Effector memory CD4-positive, alpha-beta T cell (primary cell): Measurements from ENCODE around the gene PTPRF.

Source experiments
- DNase-seq, 3 donors: peaks; one replicate each; pipeline ENCODE4 v3.0.0-alpha.2; 2020
- H3K27ac ChIP-seq: 2 replicates; pipeline ENCODE4 v1.7.0; 2013; ENCODE audit warnings: mild to moderate bottlenecking, low read length, moderate library complexity; ENCODE audit not compliant: insufficient read depth, poor library complexity, severe bottlenecking
- H3K27me3 ChIP-seq: replicated peaks from 2 replicates; pipeline ENCODE4 v1.7.0; 2013; ENCODE audit warnings: mild to moderate bottlenecking, low read length; ENCODE audit not compliant: insufficient read depth, control insufficient read depth, poor library complexity, severe bottlenecking
- H3K36me3 ChIP-seq: 2 replicates; pipeline ENCODE4 v1.7.0; 2013; ENCODE audit warnings: mild to moderate bottlenecking, low read length, moderate library complexity; ENCODE audit not compliant: control insufficient read depth, insufficient read depth
- H3K4me1 ChIP-seq: 2 replicates; pipeline ENCODE4 v1.7.0; 2013; ENCODE audit warnings: low read length, mild to moderate bottlenecking; ENCODE audit not compliant: control insufficient read depth, insufficient read depth, poor library complexity, severe bottlenecking
- H3K4me3 ChIP-seq: 2 replicates; pipeline ENCODE4 v1.7.0; 2013; ENCODE audit warnings: low read length, low read depth, mild to moderate bottlenecking; ENCODE audit not compliant: insufficient read depth, poor library complexity, severe bottlenecking
- H3K9me3 ChIP-seq: 2 replicates; pipeline ENCODE4 v1.7.0; 2013; ENCODE audit warnings: mild to moderate bottlenecking, low read length, moderate library complexity; ENCODE audit not compliant: control insufficient read depth

PTPRF gene

GRCh38 chr1:43587594-43587993 is 56.9 kb downstream of the PTPRF start:
- Histone ChIP-seq H3K27me3 (no peaks in the 10 kb centered on the region), H3K9me3 (no peaks in the 10 kb centered on the region), H3K36me3 (no peaks in the 10 kb centered on the region), H3K27ac (no peak overlapping the region), H3K4me1 (no peaks in the 10 kb centered on the region), H3K4me3 (no peak overlapping the region)
- DNase-seq: no peak

GRCh38 chr1:43588592-43588991 is 57.9 kb downstream of the PTPRF start:
- Histone ChIP-seq H3K4me3 (no peak overlapping the region), H3K27ac (no peak overlapping the region), H3K4me1 (no peaks in the 10 kb centered on the region), H3K9me3 (no peaks in the 10 kb centered on the region), H3K27me3 (no peaks in the 10 kb centered on the region), H3K36me3 (no peaks in the 10 kb centered on the region)
- no peak for DNase-seq

DNA sequence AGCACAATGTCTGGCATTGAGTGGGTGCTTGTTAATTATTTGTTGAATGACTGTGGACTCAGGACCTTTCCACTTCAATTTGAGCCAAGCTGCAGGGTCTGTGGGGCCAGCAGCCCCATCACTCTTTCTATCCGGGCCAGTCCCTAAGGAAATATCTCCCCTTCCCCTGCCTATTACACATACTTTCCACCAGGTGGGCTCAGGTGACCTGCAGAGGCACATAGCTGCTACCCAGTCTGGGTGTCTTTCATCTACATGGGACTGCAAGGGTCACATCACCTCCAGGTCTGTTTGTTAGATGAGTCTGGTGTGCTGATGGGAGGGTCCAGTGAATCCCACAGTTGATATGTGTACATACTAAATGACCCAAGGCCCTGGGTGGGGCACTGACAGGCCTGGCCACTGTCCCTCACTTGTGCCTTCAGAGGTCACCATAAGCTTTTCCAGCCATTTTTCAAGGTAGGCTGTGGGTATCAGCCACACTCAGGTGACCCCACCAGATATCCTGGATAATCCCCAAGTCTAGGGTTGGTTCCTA is 59.8 kb downstream of the PTPRF start:
- Histone ChIP-seq H3K4me3 (no peak overlapping the region), H3K27ac (no peak overlapping the region), H3K27me3 (no peaks in the 10 kb centered on the region), H3K9me3 (no peaks in the 10 kb centered on the region), H3K36me3 (no peaks in the 10 kb centered on the region), H3K4me1 (no peaks in the 10 kb centered on the region)
- no peak for DNase-seq

DNA sequence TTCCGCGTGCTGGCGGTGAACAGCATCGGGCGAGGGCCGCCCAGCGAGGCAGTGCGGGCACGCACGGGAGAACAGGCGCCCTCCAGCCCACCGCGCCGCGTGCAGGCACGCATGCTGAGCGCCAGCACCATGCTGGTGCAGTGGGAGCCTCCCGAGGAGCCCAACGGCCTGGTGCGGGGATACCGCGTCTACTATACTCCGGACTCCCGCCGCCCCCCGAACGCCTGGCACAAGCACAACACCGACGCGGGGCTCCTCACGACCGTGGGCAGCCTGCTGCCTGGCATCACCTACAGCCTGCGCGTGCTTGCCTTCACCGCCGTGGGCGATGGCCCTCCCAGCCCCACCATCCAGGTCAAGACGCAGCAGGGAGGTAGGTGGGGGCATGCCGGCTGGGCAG is 60.5 kb downstream of the PTPRF start:
- no peak overlapping the region for H3K27ac ChIP-seq
- no peak overlapping the region for H3K4me3 ChIP-seq
- no peak for DNase-seq
- no peaks in the 10 kb centered on the region for H3K36me3 ChIP-seq
- no peaks in the 10 kb centered on the region for H3K9me3 ChIP-seq
- H3K4me1 ChIP-seq: no peaks in the 10 kb centered on the region
- no peaks in the 10 kb centered on the region for H3K27me3 ChIP-seq

GRCh38 chr1:43592051-43592665 is 61.5 kb downstream of the PTPRF start:
- H3K9me3 ChIP-seq: no peaks in the 10 kb centered on the region

DNA sequence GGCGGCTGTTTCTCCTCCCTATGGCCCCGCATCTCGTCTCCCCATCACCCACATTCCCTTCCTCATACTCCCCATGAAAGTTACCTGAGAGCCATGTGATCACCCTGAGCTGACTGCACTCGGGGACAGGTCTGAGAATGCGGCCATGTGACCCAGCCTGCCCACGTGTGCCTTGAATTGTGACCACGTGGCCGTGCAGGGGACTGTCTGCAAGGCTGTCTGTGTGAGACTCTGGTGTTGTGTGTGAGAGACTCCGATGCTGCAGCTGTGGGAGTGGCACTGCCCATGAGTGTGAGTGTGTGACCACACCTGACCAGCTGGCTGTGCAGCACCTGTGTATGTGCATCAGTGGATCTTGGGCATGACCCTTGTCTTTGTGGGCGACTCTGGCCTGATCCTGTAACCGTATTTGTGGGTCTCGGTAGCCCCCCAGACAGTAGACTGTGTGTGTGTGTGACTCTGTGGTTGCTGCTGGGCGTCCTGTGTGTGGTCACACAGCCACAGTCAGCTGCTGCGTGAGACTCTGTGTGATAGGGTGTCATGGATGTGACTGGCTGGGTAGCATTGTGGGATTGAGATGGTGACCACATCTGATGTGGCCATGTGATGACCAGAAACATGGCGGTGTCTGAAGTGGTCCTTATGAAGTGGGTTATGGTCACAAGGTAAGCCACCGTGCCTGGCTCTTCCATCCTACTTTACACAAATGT is 62.4 kb downstream of the PTPRF start:
- Histone ChIP-seq H3K36me3 (no peaks in the 10 kb centered on the region), H3K4me3 (no peak overlapping the region)
- DNase-seq: no peak

More at GRCh38 chr1:43592051-43592665, 61.5 kb downstream of the PTPRF start:
- Histone ChIP-seq H3K36me3 (no peaks in the 10 kb centered on the region), H3K4me3 (no peak overlapping the region), H3K27me3 (no peaks in the 10 kb centered on the region), H3K27ac (no peak overlapping the region), H3K4me1 (no peaks in the 10 kb centered on the region)
- DNase-seq: no peak

DNA sequence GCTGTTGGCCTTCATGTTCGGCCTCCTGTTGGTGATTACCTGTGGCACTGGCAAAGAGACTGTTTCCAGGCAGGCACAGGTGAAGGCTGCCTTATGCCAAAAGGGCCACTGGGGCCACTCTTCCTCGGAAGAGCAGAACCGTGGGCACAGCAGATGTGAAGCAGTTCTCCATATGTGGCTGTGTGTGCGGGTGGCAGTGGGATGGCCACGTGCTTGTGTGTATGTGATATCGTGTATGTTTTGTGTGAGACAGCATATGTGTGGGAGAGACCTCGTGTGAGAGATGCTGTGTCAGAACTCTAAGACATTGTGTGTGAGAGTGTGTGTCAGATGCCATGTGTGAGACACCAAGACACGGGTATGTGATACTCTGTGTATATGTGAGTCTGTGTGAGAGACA is 65.9 kb downstream of the PTPRF start:
- Histone ChIP-seq H3K36me3 (no peaks in the 10 kb centered on the region), H3K27ac (no peak overlapping the region), H3K4me3 (no peak overlapping the region), H3K27me3 (no peaks in the 10 kb centered on the region), H3K9me3 (no peaks in the 10 kb centered on the region), H3K4me1 (no peaks in the 10 kb centered on the region)
- DNase-seq: no peak

More for the DNA sequence above, 62.4 kb downstream of the PTPRF start:
- Histone ChIP-seq H3K27ac (no peak overlapping the region), H3K27me3 (no peaks in the 10 kb centered on the region), H3K9me3 (no peaks in the 10 kb centered on the region), H3K4me1 (no peaks in the 10 kb centered on the region)

DNA sequence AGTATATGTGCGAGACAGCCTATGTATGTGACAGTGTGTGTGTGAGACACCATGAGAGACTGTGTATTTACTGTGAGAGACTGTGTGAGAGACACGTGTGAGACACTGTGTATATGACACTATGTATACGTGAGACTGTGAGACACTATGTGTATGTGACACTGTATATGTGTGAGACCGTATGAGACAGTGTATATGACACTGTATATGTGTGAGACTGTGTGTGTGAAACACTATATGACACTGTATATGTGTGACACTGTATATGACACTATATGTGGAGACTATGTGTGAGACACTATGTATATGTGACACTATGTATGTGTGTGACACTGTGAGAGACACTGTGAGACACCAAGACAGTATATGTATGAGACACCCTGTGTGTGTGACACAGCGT is 66.3 kb downstream of the PTPRF start:
- no peak overlapping the region for H3K27ac ChIP-seq
- H3K4me3 ChIP-seq: no peak overlapping the region
- H3K9me3 ChIP-seq: no peaks in the 10 kb centered on the region
- H3K27me3 ChIP-seq: no peaks in the 10 kb centered on the region
- DNase-seq: no peak
- no peaks in the 10 kb centered on the region for H3K4me1 ChIP-seq
- no peaks in the 10 kb centered on the region for H3K36me3 ChIP-seq

DNA sequence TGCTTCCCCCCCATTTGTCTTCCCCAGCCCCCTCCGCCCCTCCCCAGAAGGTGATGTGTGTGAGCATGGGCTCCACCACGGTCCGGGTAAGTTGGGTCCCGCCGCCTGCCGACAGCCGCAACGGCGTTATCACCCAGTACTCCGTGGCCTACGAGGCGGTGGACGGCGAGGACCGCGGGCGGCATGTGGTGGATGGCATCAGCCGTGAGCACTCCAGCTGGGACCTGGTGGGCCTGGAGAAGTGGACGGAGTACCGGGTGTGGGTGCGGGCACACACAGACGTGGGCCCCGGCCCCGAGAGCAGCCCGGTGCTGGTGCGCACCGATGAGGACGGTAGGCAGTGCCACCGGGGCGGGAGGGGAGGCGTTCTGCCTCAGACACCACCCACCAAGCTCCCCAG is 67.0 kb downstream of the PTPRF start:
- no peak overlapping the region for H3K4me3 ChIP-seq
- H3K36me3 ChIP-seq: no peaks in the 10 kb centered on the region
- H3K27me3 ChIP-seq: no peaks in the 10 kb centered on the region
- H3K27ac ChIP-seq: no peak overlapping the region
- no peak for DNase-seq
- H3K4me1 ChIP-seq: no peaks in the 10 kb centered on the region
- no peaks in the 10 kb centered on the region for H3K9me3 ChIP-seq

- H3K4me1 ChIP-seq: no peaks in the 10 kb centered on the region
- no peak overlapping the region for H3K4me3 ChIP-seq
- no peaks in the 10 kb centered on the region for H3K9me3 ChIP-seq
- no peaks in the 10 kb centered on the region for H3K36me3 ChIP-seq
- no peaks in the 10 kb centered on the region for H3K27me3 ChIP-seq
- no peak overlapping the region for H3K27ac ChIP-seq
- DNase-seq: no peak
Observed at GRCh38 chr1:43598622-43599021, 67.9 kb downstream of the PTPRF start.
